ENCODE results near the gene CTXN2.

GRCh38 chr15:48186271-48186670 is 5.2 kb upstream of the CTXN2 start:
- TF ChIP-seq, protein P1, sequence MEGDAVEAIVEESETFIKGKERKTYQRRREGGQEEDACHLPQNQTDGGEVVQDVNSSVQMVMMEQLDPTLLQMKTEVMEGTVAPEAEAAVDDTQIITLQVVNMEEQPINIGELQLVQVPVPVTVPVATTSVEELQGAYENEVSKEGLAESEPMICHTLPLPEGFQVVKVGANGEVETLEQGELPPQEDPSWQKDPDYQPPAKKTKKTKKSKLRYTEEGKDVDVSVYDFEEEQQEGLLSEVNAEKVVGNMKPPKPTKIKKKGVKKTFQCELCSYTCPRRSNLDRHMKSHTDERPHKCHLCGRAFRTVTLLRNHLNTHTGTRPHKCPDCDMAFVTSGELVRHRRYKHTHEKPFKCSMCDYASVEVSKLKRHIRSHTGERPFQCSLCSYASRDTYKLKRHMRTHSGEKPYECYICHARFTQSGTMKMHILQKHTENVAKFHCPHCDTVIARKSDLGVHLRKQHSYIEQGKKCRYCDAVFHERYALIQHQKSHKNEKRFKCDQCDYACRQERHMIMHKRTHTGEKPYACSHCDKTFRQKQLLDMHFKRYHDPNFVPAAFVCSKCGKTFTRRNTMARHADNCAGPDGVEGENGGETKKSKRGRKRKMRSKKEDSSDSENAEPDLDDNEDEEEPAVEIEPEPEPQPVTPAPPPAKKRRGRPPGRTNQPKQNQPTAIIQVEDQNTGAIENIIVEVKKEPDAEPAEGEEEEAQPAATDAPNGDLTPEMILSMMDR (IDR thresholded peaks at IDR 0.05) = no peak
- TF ChIP-seq TCF7L2 (IDR thresholded peaks at IDR 0.05; ENCODE audit: low read depth, low read length) = no peak
- no peak for TF ChIP-seq POLR2AphosphoS5 (IDR thresholded peaks at IDR 0.05; ENCODE audit: low read depth, low read length)

Data from Panc1 (cell line).